IPS-NIHi7 (cell line): ENCODE measurements around the gene C9orf152.

Source experiments
- DNase-seq: peaks from one replicate; pipeline ENCODE4 v3.0.0; 2012; ENCODE audit warnings: mixed read lengths; ENCODE audit errors: extremely low spot score

Gene C9orf152

GRCh38 chr9:110180511-110181434, 27.2 kb downstream of the C9orf152 start:
- DNase-seq = no peak

DNA sequence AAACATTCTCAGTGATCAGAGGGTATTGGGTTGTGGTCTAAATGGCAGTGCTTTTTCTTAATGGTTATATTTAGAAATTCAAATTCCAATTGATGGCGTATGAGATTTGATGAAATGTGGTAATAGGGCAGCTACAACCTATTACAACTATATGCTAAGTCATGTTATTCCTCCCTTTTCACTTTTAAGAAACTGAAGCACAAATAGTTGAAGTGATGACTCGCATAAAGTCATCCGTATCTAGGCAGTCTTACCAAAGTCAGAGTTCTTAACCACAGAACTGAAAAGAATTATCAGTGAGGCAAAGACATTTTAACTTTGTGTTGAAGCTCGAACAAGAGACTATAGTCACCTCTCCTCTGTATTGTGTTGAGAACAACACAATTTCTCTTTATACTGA, 28.2 kb downstream of the C9orf152 start:
- no peak for DNase-seq

- DNase-seq = no peak
Measured at GRCh38 chr9:110178281-110178680, 29.7 kb downstream of the C9orf152 start.

GRCh38 chr9:110175275-110175968, 32.5 kb downstream of the C9orf152 start:
- DNase-seq = no peak

DNA sequence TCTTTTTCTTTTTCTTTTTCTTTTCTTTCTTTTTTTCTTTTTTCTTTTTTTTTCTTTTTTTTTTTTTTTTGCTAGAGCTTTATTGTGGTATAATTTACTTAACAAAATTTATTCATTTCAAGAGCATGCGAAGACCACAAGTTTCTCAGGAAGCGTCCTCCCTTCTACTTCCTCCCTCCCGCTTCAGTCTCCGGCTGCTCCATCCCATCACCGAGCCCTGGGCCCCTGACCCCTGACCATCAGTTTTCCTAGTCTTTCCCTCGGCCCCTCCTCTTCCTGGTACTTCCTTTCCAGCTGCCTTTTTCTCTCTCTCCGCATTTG, 34.7 kb downstream of the C9orf152 start:
- peak; percentile 73 for DNase-seq

DNA sequence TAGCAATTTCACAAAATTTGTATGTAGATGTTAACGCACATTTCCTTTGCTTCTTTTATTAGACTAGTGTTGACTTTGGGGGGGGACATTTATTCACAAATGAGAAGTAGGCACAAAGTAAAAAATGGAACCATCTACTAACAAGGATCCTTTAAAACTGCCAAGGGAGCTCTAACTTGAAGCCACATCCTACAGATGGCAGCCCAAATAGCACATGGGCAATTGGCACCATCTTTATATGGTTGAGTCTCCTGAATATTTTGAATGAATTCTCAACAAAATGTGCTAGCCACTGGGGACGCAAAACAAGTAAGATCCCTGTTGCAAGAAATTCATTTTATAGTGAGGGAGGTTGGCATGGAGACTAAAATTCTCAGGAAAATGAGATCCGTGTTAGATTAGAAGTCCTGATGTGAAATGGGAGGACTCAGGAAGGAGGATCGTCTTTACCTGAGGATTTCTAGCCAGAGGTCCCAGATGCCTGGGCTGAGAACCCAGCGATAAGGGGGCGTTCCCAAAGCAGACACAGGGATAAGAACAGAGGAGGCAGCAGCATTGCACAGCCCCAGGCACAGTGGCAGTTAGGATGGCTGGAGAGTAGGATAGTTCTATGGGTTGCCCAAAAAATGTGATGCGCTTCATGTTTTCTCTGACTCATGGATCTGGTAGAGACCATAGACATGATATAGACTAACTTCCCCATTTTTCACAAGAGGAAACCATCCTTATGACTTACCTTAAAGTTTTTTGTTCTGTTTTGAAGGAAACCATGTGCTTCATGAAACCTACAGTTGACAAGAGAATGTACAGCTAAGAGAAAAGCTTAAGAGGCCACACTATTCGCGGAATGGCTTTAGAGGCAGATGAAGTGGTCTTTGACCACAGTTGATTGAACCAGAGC, 37.4 kb downstream of the C9orf152 start:
- no peak for DNase-seq

DNA sequence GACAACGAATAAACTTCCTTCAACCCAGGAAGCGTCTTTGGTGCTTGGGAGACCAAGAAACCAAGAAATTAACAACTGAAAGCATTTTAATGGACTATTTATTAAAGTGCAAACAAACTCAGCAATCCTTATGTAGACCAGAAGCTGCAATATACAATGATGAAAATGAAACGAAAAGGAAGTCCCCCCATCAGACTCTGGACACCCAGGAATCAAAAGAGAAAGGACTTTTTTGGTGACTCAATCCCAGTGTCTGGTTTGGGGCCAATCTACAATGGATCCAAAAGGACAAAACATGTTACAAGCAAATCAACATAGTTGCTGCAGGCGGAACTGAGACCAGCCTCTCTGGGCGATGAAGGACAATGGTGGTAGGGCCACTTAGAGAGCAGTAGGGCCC, 39.5 kb downstream of the C9orf152 start:
- no peak for DNase-seq

- no peak for DNase-seq
Measured at GRCh38 chr9:110161940-110162339, 46.0 kb downstream of the C9orf152 start.

- DNase-seq = no peak
Measured at GRCh38 chr9:110160685-110161084, 47.3 kb downstream of the C9orf152 start.

GRCh38 chr9:110160123-110160522, 47.8 kb downstream of the C9orf152 start:
- no peak for DNase-seq

DNA sequence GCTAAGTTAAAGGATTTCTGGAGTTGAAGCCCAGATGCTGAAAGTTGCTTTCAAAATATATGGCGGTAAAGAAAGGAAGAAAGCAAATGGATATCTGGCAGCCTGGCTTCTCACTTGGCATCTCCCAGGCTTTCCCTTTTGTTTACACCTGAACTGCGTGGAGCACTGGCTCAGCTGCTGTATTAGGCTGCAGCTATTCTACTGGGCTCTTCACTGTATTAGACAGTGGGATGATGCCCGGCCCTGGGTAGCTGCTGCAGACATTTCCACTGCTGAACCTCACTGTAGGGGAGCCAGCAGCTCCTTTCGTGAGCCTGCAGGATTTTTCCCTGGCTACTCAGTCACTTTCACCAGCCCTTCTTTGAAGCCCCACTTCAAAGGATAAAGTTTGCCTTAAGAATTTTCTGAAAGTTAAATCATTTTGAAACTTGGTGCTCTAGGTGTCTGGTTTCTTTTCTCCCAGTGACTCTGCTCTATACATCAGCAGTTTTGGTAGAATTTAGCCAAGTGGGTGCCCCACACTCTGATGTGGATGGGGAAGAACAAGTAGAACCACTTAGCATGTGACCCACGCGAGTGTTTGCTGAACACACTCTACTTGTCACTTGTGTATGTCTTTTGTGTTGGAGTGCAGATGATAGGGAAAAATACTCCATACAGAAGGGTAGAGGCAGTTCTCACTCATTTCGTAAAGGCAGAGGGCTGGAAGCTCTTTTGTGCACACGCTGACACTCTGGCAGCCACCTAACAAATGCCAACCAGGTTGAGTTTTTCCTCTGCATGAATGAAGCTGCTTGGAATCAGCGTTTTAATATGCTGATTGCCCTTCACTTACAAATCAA, 49.9 kb downstream of the C9orf152 start:
- no peak for DNase-seq

DNA sequence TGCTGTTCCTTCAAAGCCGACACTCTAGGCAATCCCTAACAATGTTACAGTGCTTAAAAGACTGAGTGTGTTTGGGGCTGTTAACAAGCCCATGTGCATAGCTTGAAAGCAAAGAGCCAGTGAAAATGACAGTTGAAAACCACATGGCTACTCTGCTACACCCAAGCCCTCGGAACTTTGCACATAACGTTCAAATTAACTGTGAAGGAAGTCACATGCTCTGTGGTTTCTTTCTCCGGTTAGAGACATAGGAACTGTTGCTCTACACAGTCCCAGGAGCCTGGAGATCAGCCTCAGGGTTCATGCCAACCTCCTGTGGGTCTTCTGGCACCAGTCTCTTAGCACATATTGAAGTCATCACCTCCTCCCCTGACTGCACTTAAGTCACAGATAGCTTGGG, 51.1 kb downstream of the C9orf152 start:
- no peak for DNase-seq

DNA sequence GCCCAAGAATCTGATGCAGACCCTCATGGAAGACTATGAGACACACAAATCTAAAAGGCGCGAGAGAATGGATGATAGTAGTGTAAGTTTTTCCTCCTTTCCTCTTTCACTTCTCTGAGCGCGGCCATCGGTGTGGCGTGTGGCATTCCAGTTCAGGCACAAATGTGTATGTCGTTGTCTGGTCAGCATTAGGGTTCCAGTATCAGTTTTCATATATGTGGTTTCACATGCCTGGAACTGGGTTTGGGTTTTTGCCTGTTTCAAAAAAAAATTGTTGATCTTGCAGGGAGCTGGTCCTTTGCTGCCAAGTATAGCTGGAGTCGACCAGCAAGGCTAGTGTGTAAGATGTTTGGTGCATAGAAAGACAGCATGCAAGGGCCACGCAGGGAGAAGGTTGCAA, 51.5 kb downstream of the C9orf152 start:
- DNase-seq = no peak

- DNase-seq = no peak
Measured at GRCh38 chr9:110155751-110156150, 52.2 kb downstream of the C9orf152 start.

- no peak for DNase-seq
Measured at GRCh38 chr9:110153431-110153830, 54.5 kb downstream of the C9orf152 start.

GRCh38 chr9:110152704-110153374, 55.1 kb downstream of the C9orf152 start:
- DNase-seq = peak; percentile 68
